GM21423 (cell line): ENCODE measurements around the gene BCAS3.

Source experiments
- ATAC-seq: cut with Tn5 transposase; IDR thresholded peaks from one replicate; pipeline ENCODE4 v1.9.1; 2021; ENCODE audit warnings: mild to moderate bottlenecking, moderate library complexity; ENCODE audit not compliant: unreplicated experiment

Gene BCAS3

DNA sequence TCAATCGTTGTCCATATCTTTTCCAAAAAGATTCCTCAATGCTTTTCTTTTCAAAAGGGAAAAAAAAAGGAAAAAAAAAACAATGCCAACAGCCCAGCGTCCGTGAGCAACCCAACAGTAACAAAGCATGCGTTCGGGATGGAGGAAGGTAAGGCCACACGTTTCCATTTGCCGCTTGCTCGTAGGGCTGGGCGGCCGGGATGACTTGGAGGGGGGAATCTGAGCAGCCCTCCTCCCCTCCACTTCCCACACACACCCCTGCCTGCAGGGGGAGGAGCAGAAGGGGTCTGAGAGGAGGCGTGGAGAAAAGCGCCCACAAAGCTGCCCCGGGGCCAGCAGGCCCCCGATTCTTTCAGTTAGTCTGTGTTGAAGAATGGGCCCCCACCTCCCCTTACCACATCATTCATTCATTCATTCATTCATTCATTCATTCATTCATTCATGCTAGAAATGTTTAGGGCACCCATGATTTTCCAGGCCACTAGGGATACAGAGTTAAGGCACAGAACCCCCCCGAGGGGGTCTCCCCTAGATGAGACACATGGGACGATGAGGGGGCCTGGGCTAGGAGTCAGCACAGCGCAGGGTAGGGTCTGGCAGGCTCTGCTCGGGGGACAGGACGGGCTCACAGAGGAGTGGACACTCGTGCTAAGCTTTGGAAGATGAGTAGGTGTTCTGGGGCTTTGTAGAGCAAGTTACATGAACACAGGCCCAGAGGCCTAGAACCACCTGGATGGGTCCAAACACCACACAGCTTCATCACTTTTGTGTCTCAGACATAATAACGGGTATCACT, 711.1 kb downstream of the BCAS3 start:
- no peak for ATAC-seq

DNA sequence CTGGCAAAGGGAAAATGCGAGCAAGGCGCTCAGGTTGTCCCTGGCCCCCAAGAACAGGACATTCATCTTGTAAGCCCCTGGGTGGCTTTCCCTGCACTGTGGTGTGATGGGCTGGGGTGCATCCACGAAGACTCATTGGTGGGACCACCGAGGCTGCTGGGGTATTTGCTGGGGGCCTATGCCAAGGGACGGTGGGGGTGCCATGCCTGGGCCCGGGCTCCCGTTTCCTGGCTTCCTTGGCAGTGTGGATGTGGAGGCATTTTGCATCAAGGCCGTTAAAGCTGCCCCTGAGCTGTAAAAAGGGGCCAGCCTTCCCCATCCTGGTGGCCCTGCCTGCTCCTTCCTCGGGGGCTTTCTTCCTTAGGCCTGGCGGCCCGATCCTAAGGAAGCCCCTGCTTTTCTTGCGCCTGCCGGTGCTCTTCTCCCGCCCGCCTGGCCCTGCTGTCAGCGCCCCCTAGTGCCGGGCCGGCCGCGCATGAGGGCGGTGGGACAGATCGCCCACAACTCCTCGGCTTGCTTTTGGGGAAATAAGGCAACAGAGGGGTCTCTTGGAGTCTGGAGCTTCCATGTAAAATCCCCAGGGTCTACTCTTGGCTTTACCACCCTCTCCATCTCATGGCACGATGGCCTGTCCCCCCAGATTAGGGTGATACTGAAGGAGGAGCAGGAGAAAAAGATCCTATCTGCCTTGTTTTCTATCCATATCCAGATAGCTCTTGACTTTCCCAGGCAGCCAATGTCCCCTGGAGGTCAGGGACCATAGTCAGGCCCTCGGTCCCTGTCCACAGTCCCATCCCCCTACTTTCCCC, 712.2 kb downstream of the BCAS3 start:
- ATAC-seq, result no peak

GRCh38 chr17:61390479-61390791, 712.8 kb downstream of the BCAS3 start:
- ATAC-seq, result no peak

DNA sequence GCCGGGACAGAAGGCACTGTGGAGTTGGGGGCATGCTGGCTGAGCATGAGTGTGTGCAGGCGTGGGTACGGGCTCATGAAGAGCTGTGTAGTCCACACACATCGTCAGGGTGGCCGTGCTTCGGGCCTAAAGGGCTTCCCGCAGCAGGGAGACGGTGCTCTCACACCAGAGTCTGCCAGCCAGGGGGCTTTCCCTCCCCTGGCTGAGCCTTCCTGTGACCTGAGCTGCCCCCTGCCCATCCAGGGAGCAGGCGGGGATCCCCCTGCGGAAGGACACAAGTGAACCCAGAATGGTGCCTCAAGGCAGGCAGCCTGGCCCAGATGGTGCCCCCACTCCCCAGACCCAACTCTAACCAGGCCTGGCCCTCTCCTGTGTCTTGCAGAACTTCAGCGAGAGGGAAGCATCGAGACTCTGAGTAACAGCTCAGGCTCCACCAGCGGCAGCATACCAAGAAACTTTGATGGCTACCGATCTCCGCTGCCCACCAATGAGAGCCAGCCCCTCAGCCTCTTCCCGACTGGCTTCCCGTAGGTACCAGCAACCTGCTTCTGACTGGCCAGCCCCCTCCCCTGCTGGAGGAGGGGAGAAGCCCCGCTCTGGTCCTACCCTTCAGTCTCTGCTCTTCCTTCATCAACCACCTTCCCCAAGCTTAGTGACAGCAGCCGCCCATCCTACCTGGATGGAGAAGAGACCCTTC, 714.1 kb downstream of the BCAS3 start:
- no peak for ATAC-seq

DNA sequence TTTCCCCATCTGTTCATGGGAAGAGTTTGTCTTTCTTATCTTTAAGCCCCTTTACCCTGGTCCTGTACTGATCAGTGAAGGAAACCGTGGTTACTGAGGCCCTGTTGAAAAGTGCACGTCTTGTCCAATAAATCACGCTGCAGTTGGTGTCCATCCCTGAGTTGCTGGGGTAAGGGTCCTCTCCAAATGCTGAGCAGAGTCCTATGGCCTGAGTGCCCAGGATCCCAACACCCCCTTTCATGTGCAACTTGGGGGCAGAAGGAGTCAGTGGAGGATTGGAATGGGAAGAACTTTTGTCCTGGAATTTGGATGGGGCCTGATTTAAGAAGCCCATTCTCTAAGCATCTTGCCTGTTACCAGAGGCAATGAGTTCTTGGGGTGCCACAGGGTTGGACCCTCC, 715.0 kb downstream of the BCAS3 start:
- ATAC-seq, result no peak

DNA sequence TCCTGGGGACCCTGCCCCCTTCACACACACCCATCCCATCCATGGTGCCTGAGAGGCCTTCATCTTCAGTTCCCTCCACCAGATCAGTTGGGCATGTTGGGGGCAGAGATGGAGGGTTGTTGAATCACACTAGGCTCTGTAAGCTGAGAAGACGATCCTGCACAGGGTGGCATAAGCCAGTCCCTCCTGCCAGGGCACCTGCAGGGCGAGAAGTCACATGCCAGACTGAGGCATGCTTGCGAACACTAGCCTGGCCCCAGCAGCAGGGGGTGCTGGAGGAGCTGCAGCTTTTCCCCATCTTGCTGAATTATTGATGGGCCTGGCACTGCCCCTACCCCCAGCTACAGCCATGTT, 715.9 kb downstream of the BCAS3 start:
- no peak for ATAC-seq

GRCh38 chr17:61393904-61394629, 716.4 kb downstream of the BCAS3 start:
- ATAC-seq, result no peak

GRCh38 chr17:61394630-61395408, 717.2 kb downstream of the BCAS3 start:
- no peak for ATAC-seq

GRCh38 chr17:61395409-61395982, 717.8 kb downstream of the BCAS3 start:
- no peak for ATAC-seq

- no peak for ATAC-seq
Measured at GRCh38 chr17:61395983-61396585, 718.4 kb downstream of the BCAS3 start.

DNA sequence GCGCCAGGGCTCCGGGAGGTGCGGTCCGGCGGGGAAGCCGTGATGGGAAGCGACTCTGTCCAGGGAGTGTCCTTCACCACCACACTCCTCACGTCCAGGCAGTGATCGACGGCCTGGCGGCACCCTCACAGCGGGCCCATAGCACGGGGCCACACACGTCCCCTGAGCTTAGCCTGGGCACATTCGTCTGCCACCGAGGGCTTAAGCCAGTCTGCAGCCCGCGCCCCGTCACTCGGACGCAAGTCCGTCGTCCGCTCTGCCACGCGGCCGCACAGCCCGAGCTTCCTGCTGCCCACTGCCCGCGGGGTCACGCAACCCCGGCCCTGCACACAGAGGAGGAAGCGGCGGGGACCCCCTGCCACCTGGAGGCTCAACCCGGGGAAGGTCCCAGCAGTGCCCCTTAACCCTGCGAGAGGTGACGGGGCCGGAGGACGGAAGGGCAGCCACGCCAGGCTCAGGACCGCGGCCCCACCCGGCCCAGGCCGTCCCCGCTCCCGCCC, 719.0 kb downstream of the BCAS3 start:
- ATAC-seq, result no peak

GRCh38 chr17:61397086-61397842, 719.6 kb downstream of the BCAS3 start:
- ATAC-seq, result no peak

GRCh38 chr17:61398721-61399130, 721.1 kb downstream of the BCAS3 start:
- no peak for ATAC-seq

DNA sequence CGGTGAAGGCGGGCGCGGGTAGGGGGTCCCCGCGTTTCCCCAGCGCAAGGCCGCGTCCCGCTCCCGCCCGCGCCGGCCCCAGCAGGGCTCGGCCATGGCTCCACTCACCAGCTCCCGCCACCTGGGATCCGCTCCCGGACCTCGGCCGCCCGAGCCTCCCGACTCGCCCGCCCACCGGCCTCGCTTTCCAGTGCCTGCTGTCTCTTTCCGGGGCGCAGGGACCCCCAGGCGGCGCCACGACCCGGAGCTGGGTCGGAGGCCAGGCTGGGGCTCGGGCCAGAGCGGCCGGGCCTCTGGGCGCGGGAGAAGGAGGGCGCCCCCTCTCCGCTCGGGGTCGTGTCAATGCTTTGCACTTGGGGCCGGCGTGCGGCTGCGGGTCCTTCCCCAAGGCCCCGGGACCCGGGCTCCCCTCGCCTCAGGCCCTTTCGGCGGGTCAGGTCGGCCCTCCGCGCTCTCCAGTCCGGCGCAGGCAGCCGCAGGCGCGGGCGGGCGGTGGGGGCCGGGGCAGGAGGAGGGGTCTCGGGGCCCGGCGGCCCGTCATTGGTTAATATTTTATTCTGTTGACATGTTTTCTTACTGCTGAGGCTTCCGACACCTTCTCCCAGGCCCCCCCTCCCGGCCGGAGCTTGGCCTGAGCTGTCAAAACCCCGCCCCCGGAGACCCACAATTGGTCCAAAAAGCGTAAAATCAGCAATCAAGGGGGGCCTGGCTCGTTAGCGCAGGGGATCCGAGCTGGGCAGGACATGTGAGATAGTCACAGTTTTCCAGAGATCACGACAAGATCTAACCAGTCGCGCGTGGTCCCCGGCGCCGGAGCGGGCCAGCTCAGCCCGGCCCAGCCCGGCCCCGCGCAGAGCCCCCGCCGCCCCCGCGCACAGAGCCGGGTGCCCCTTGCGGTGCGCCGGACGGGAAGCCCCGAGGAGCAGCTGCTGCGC, 721.7 kb downstream of the BCAS3 start, which contains the start of gene TBX2:
TBX2 (plus strand) TSS at position 713 of the 935 bp plus-strand sequence. CDS start 334 bp downstream, outside the sequence.
- no peak for ATAC-seq

GRCh38 chr17:61400066-61400716, 722.5 kb downstream of the BCAS3 start:
- no peak for ATAC-seq

- ATAC-seq, result no peak
Measured at GRCh38 chr17:61400717-61401388, 723.2 kb downstream of the BCAS3 start.
